Measurements from ENCODE around the gene SYTL1. TPM values are rescaled to one million over a fixed set of nuclear protein-coding genes. Genes with fewer than 3 reads are reported as not detected.

SYTL1 gene
- total and polyA plus RNA-seq, 2 experiments from 2014 or later = not detected

- Histone ChIP-seq H2AFZ (no peak overlapping the region), H3K27me3 (replicated peaks; ENCODE audit: insufficient read depth) (no peaks in the 10 kb centered on the region), H3K9me3 (ENCODE audit: low read depth) (no peaks in the 10 kb centered on the region), H3K4me3 (no peak overlapping the region), H3K4me2 (ENCODE audit: unreplicated experiment) (no peak overlapping the region), H3K4me1 (ENCODE audit: insufficient read depth) (peaks cover 15% of the 10 kb centered on the region), H3K79me2 (ENCODE audit: insufficient read depth) (no peaks in the 10 kb centered on the region), H3K9me2 (ENCODE audit: insufficient read depth) (no peaks in the 10 kb centered on the region), H3K36me3 (ENCODE audit: low read depth) (no peaks in the 10 kb centered on the region), H4K20me1 (ENCODE audit: insufficient read depth) (no peaks in the 10 kb centered on the region), H3K9ac (no peak overlapping the region), H3K27ac (no peak overlapping the region), H3F3A (ENCODE audit: insufficient read depth) (0 out of 2 replicates have a peak, but pooled peaks cover 5% of the 10 kb centered on the region)
- DNase-seq = no peak
- TF ChIP-seq EZH2 (IDR thresholded peaks at IDR 0.05; ENCODE audit: insufficient read depth, poor library complexity, severe bottlenecking) = no peak
- TF ChIP-seq EZH2phosphoT487 (IDR thresholded peaks at IDR 0.05; ENCODE audit: insufficient read depth, low read depth) = no peak
- WGBS, 2 experiments (ENCODE audit: low coverage in 1 of 2, low lambda C conversion rate in 2 of 2, missing lambda C conversion rate in 2 of 2) = 27 to 29% methylated on average over 1 to 2 of the region's 2 CpGs
- in situ Hi-C loops (cut with MboI) = no loop called here
These were observed 27.1 kb upstream of the SYTL1 start for GRCh38 chr1:27314737-27315136.

GRCh38 chr1:27316860-27317259 lies 25.0 kb upstream of the SYTL1 start:
- no peaks in the 10 kb centered on the region for H3K27me3 ChIP-seq (replicated peaks; ENCODE audit: insufficient read depth)
- no peaks in the 10 kb centered on the region for H3K9me2 ChIP-seq (ENCODE audit: insufficient read depth)
- H3K9ac ChIP-seq = no peak overlapping the region
- H2AFZ ChIP-seq = no peak overlapping the region
- H3K4me1 ChIP-seq (ENCODE audit: insufficient read depth) = peaks cover 15% of the 10 kb centered on the region
- DNase-seq = no peak
- H4K20me1 ChIP-seq (ENCODE audit: insufficient read depth) = no peaks in the 10 kb centered on the region
- no peaks in the 10 kb centered on the region for H3K79me2 ChIP-seq (ENCODE audit: insufficient read depth)
- H3F3A ChIP-seq (ENCODE audit: insufficient read depth) = 0 out of 2 replicates have a peak, but pooled peaks cover 5% of the 10 kb centered on the region
- H3K27ac ChIP-seq = no peak overlapping the region
- H3K4me2 ChIP-seq (ENCODE audit: unreplicated experiment) = no peak overlapping the region
- in situ Hi-C loops (cut with MboI) = no loop called here
- 79 to 81% methylated on average over 5 of the region's 5 CpGs for WGBS, 2 experiments (ENCODE audit: low coverage in 1 of 2, low lambda C conversion rate in 2 of 2, missing lambda C conversion rate in 2 of 2)
- no peak for TF ChIP-seq EZH2 (IDR thresholded peaks at IDR 0.05; ENCODE audit: insufficient read depth, poor library complexity, severe bottlenecking)
- TF ChIP-seq EZH2phosphoT487 (IDR thresholded peaks at IDR 0.05; ENCODE audit: insufficient read depth, low read depth) = no peak
- no peaks in the 10 kb centered on the region for H3K36me3 ChIP-seq (ENCODE audit: low read depth)
- no peak overlapping the region for H3K4me3 ChIP-seq
- no peaks in the 10 kb centered on the region for H3K9me3 ChIP-seq (ENCODE audit: low read depth)

DNA sequence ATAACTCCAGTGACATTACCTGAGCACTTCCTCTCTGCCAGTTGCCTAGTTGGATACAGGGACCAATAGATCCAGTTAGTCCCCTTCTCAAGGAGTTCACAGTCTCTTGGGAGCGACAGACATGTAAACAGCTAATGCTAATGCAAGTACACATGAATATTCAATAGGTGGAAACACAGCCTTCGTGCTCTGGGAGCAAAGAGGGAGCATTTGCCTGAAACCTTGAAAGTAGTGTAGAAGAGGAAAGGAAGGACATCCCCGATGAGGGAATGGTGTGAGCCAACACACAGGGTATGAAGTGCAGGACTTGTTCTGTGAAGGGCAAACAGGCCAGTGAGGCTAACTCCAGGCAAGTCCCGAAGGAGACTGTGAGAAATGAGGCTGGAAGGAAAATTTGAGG lies 23.7 kb upstream of the SYTL1 start:
- H3K9ac ChIP-seq = peak overlapping the region; percentile 11; the same call in 1 of the 2 replicates
- DNase-seq = peak; percentile 17
- H3K27me3 ChIP-seq (replicated peaks; ENCODE audit: insufficient read depth) = no peaks in the 10 kb centered on the region
- 0 out of 2 replicates have a peak, but pooled peaks cover 5% of the 10 kb centered on the region for H3F3A ChIP-seq (ENCODE audit: insufficient read depth)
- H3K4me3 ChIP-seq = no peak overlapping the region
- peaks cover 10% of the 10 kb centered on the region for H3K79me2 ChIP-seq (ENCODE audit: insufficient read depth)
- WGBS, 2 experiments (ENCODE audit: low coverage in 1 of 2, low lambda C conversion rate in 2 of 2, missing lambda C conversion rate in 2 of 2) = 18 to 20% methylated on average over 4 of the region's 4 CpGs
- TF ChIP-seq EZH2phosphoT487 (IDR thresholded peaks at IDR 0.05; ENCODE audit: insufficient read depth, low read depth) = no peak
- no peak for TF ChIP-seq EZH2 (IDR thresholded peaks at IDR 0.05; ENCODE audit: insufficient read depth, poor library complexity, severe bottlenecking)
- H3K9me3 ChIP-seq (ENCODE audit: low read depth) = no peaks in the 10 kb centered on the region
- no peaks in the 10 kb centered on the region for H3K36me3 ChIP-seq (ENCODE audit: low read depth)
- no peaks in the 10 kb centered on the region for H4K20me1 ChIP-seq (ENCODE audit: insufficient read depth)
- peak overlapping the region; percentile 71 for H2AFZ ChIP-seq
- peak overlapping the region; percentile 32 for H3K4me2 ChIP-seq (ENCODE audit: unreplicated experiment)
- in situ Hi-C loops (cut with MboI) = no loop called here
- no peak overlapping the region for H3K27ac ChIP-seq
- H3K4me1 ChIP-seq (ENCODE audit: insufficient read depth) = peaks cover 16% of the 10 kb centered on the region
- no peaks in the 10 kb centered on the region for H3K9me2 ChIP-seq (ENCODE audit: insufficient read depth)

DNA sequence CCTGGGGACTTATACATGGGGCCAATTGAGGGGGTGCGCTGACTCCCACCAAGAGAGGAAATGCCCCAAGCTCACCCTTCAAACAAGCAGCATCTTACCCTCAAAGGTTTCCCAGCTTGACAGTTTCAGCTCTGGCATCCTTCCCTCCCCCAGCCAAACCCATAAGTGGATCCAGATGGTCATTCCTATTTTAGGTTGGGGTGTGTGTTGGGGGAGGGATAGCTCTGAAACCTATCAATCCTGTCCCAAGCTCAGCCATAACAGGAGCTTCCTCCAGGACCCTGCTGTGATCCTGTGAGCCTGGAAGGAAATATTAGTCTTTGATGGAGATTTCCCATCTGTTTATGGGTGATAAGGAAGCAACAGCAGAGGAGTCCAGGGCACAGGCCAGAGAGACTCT lies 23.2 kb upstream of the SYTL1 start:
- Histone ChIP-seq H2AFZ (peak overlapping the region; percentile 71), H4K20me1 (ENCODE audit: insufficient read depth) (no peaks in the 10 kb centered on the region), H3K27me3 (replicated peaks; ENCODE audit: insufficient read depth) (no peaks in the 10 kb centered on the region), H3K9me3 (ENCODE audit: low read depth) (no peaks in the 10 kb centered on the region), H3K9ac (peak overlapping the region; percentile 11; the same call in 1 of the 2 replicates), H3K27ac (no peak overlapping the region), H3K4me2 (ENCODE audit: unreplicated experiment) (peak overlapping the region; percentile 32), H3F3A (ENCODE audit: insufficient read depth) (0 out of 2 replicates have a peak, but pooled peaks cover 5% of the 10 kb centered on the region), H3K36me3 (ENCODE audit: low read depth) (no peaks in the 10 kb centered on the region), H3K4me3 (no peak overlapping the region), H3K4me1 (ENCODE audit: insufficient read depth) (peaks cover 18% of the 10 kb centered on the region), H3K9me2 (ENCODE audit: insufficient read depth) (no peaks in the 10 kb centered on the region), H3K79me2 (ENCODE audit: insufficient read depth) (peaks cover 14% of the 10 kb centered on the region)
- TF ChIP-seq EZH2 (IDR thresholded peaks at IDR 0.05; ENCODE audit: insufficient read depth, poor library complexity, severe bottlenecking) (no peak), EZH2phosphoT487 (IDR thresholded peaks at IDR 0.05; ENCODE audit: insufficient read depth, low read depth) (no peak)
- DNase-seq = peak; percentile 46
- 0% methylated on average over 1 of the region's 1 CpG for WGBS, 2 experiments (ENCODE audit: low coverage in 1 of 2, low lambda C conversion rate in 2 of 2, missing lambda C conversion rate in 2 of 2)
- in situ Hi-C loops (cut with MboI) = no loop called here

All from GM23248 (cell line).